Mesendoderm (in vitro differentiated cells): Measurements from ENCODE around the gene IQCB1.

Experiments used
- DNase-seq: peaks from one replicate; pipeline ENCODE4 v3.0.0; 2013
- H2AK5ac ChIP-seq: 2 replicates; pipeline ENCODE4 v1.6.1; 2013; ENCODE audit warnings: low read length, inconsistent platforms
- H2BK120ac ChIP-seq: 2 replicates; pipeline ENCODE4 v1.6.1; 2013; ENCODE audit warnings: low read depth, mild to moderate bottlenecking, low read length, moderate library complexity, mixed read lengths
- H2BK15ac ChIP-seq: replicated peaks from 2 replicates; pipeline ENCODE4 v1.6.1; 2013; ENCODE audit warnings: low read depth, mild to moderate bottlenecking, moderate library complexity
- H2BK5ac ChIP-seq: 2 replicates; pipeline ENCODE4 v1.6.1; 2013; ENCODE audit warnings: low read length, inconsistent platforms
- H3K18ac ChIP-seq: 2 replicates; pipeline ENCODE4 v1.6.1; 2013; ENCODE audit warnings: mild to moderate bottlenecking, low read length, mixed read lengths
- H3K23ac ChIP-seq: one replicate; pipeline ENCODE4 v1.6.1; 2013; ENCODE audit warnings: low read length
- H3K27ac ChIP-seq: 2 replicates; pipeline ENCODE4 v1.5.1; 2013; ENCODE audit warnings: low read depth, mild to moderate bottlenecking, inconsistent platforms, low read length, moderate library complexity
- H3K27me3 ChIP-seq: 2 replicates; pipeline ENCODE4 v1.6.1; 2013; ENCODE audit warnings: low read length, control low read depth, mild to moderate bottlenecking, inconsistent platforms; ENCODE audit not compliant: insufficient read depth, poor library complexity
- H3K36me3 ChIP-seq: 2 replicates; pipeline ENCODE4 v1.6.1; 2013; ENCODE audit warnings: low read length, inconsistent platforms; ENCODE audit not compliant: control insufficient read depth, insufficient read depth
- H3K4ac ChIP-seq: one replicate; pipeline ENCODE4 v1.6.1; 2013; ENCODE audit warnings: low read depth, mild to moderate bottlenecking, low read length, moderate library complexity
- H3K4me1 ChIP-seq: 2 replicates; pipeline ENCODE4 v1.6.1; 2013; ENCODE audit warnings: low read depth, low read length, inconsistent platforms; ENCODE audit not compliant: control insufficient read depth
- H3K4me2 ChIP-seq: 2 replicates; pipeline ENCODE4 v1.6.1; 2013; ENCODE audit warnings: low read length
- H3K4me3 ChIP-seq: 2 replicates; pipeline ENCODE4 v1.5.1; 2013; ENCODE audit warnings: mild to moderate bottlenecking, low read length
- H3K56ac ChIP-seq: one replicate; pipeline ENCODE4 v1.6.1; 2013; ENCODE audit warnings: low read length
- H3K79me1 ChIP-seq: 2 replicates; pipeline ENCODE4 v1.6.1; 2013; ENCODE audit warnings: low read length, inconsistent platforms
- H3K79me2 ChIP-seq: 2 replicates; pipeline ENCODE4 v1.6.1; 2013; ENCODE audit warnings: mild to moderate bottlenecking, low read length; ENCODE audit not compliant: control insufficient read depth, insufficient read depth
- H3K9ac ChIP-seq: 2 replicates; pipeline ENCODE4 v1.6.1; 2013; ENCODE audit warnings: low read length, inconsistent platforms
- H4K5ac ChIP-seq: one replicate; pipeline ENCODE4 v1.6.1; 2013; ENCODE audit warnings: low read length
- H4K8ac ChIP-seq: one replicate; pipeline ENCODE4 v1.6.1; 2013; ENCODE audit warnings: low read depth, mild to moderate bottlenecking, control low read depth, low read length, moderate library complexity
- whole genome bisulfite sequencing: extraction: QIAGEN DNeasy Blood & Tissue Kit; methylation state at CpG from one replicate; pipeline ENCODE4 v1.1.7; 2013; ENCODE audit warnings: low lambda C conversion rate, missing lambda C conversion rate; ENCODE audit not compliant: insufficient coverage; ENCODE audit errors: extremely low coverage; 5-methylcytosine and 5-hydroxymethylcytosine counted together

IQCB1 gene

GRCh38 chr3:121740896-121741295 is 94.0 kb downstream of the IQCB1 start:
- no peaks in the 10 kb centered on the region for H3K27me3 ChIP-seq
- no peak overlapping the region for H3K9ac ChIP-seq
- DNase-seq = no peak
- no peak overlapping the region for H3K18ac ChIP-seq
- H4K5ac ChIP-seq = no peak overlapping the region
- H3K4me2 ChIP-seq = no peak overlapping the region
- H3K4ac ChIP-seq = no peak overlapping the region
- H3K23ac ChIP-seq = no peak overlapping the region
- H2BK15ac ChIP-seq = no peak overlapping the region
- H3K4me1 ChIP-seq = no peaks in the 10 kb centered on the region
- no peak overlapping the region for H2AK5ac ChIP-seq
- H4K8ac ChIP-seq = no peak overlapping the region
- no peak overlapping the region for H3K27ac ChIP-seq
- H3K56ac ChIP-seq = no peak overlapping the region
- no peak overlapping the region for H3K4me3 ChIP-seq
- no peak overlapping the region for H2BK5ac ChIP-seq
- no CpG with 5 or more reads among the region's 2 CpGs for WGBS
- H3K79me2 ChIP-seq = peaks cover 3% of the 10 kb centered on the region
- peaks cover 7% of the 10 kb centered on the region for H3K79me1 ChIP-seq
- no peak overlapping the region for H2BK120ac ChIP-seq
- H3K36me3 ChIP-seq = no peaks in the 10 kb centered on the region

- no peak overlapping the region for H3K23ac ChIP-seq
- H2BK120ac ChIP-seq = no peak overlapping the region
- H3K9ac ChIP-seq = no peak overlapping the region
- no peak for DNase-seq
- H2BK5ac ChIP-seq = no peak overlapping the region
- H3K4me2 ChIP-seq = no peak overlapping the region
- no peak overlapping the region for H4K5ac ChIP-seq
- no peak overlapping the region for H2AK5ac ChIP-seq
- no peak overlapping the region for H3K56ac ChIP-seq
- H3K27ac ChIP-seq = no peak overlapping the region
- H3K4me1 ChIP-seq = no peaks in the 10 kb centered on the region
- no peak overlapping the region for H3K4me3 ChIP-seq
- no peaks in the 10 kb centered on the region for H3K27me3 ChIP-seq
- peaks cover 6% of the 10 kb centered on the region for H3K79me1 ChIP-seq
- no peak overlapping the region for H3K4ac ChIP-seq
- H3K79me2 ChIP-seq = peaks cover 3% of the 10 kb centered on the region
- H3K18ac ChIP-seq = no peak overlapping the region
- no peak overlapping the region for H4K8ac ChIP-seq
- no peak overlapping the region for H2BK15ac ChIP-seq
- H3K36me3 ChIP-seq = no peaks in the 10 kb centered on the region
These were observed 95.0 kb downstream of the IQCB1 start for GRCh38 chr3:121739902-121740301.

- no CpG with 5 or more reads among the region's 4 CpGs for WGBS
- H3K56ac ChIP-seq = no peak overlapping the region
These were observed 97.2 kb downstream of the IQCB1 start for GRCh38 chr3:121737644-121738043.

GRCh38 chr3:121736112-121736511 is 98.7 kb downstream of the IQCB1 start:
- Histone ChIP-seq H3K4me2 (no peak overlapping the region), H3K79me1 (peaks cover 3% of the 10 kb centered on the region), H3K18ac (no peak overlapping the region), H4K5ac (no peak overlapping the region), H2BK15ac (no peak overlapping the region), H2AK5ac (no peak overlapping the region), H3K23ac (no peak overlapping the region), H3K56ac (no peak overlapping the region), H2BK5ac (no peak overlapping the region), H3K79me2 (peaks cover 3% of the 10 kb centered on the region), H3K4me3 (no peak overlapping the region), H2BK120ac (no peak overlapping the region), H3K27ac (no peak overlapping the region), H3K36me3 (no peaks in the 10 kb centered on the region), H3K9ac (no peak overlapping the region), H3K27me3 (no peaks in the 10 kb centered on the region), H3K4ac (no peak overlapping the region), H4K8ac (no peak overlapping the region), H3K4me1 (no peaks in the 10 kb centered on the region)
- no CpG with 5 or more reads among the region's 3 CpGs for WGBS
- DNase-seq = no peak

More at GRCh38 chr3:121737644-121738043, 97.2 kb downstream of the IQCB1 start:
- Histone ChIP-seq H2AK5ac (no peak overlapping the region), H3K9ac (no peak overlapping the region), H3K4me2 (no peak overlapping the region), H3K18ac (no peak overlapping the region), H3K27ac (no peak overlapping the region), H3K36me3 (no peaks in the 10 kb centered on the region), H3K79me2 (peaks cover 3% of the 10 kb centered on the region), H2BK15ac (no peak overlapping the region), H2BK120ac (no peak overlapping the region), H2BK5ac (no peak overlapping the region), H3K23ac (no peak overlapping the region), H3K4me3 (no peak overlapping the region), H3K4me1 (no peaks in the 10 kb centered on the region), H3K79me1 (peaks cover 3% of the 10 kb centered on the region), H4K8ac (no peak overlapping the region), H3K27me3 (no peaks in the 10 kb centered on the region), H4K5ac (no peak overlapping the region), H3K4ac (no peak overlapping the region)
- DNase-seq = no peak

- H4K8ac ChIP-seq = no peak overlapping the region
- peaks cover 3% of the 10 kb centered on the region for H3K79me1 ChIP-seq
- no peak overlapping the region for H3K4me2 ChIP-seq
- no peak overlapping the region for H4K5ac ChIP-seq
- no peak overlapping the region for H3K18ac ChIP-seq
- no peak overlapping the region for H2BK5ac ChIP-seq
- H3K4ac ChIP-seq = no peak overlapping the region
- no peak overlapping the region for H3K9ac ChIP-seq
- H2AK5ac ChIP-seq = no peak overlapping the region
- H3K27me3 ChIP-seq = no peaks in the 10 kb centered on the region
- peaks cover 3% of the 10 kb centered on the region for H3K79me2 ChIP-seq
- DNase-seq = no peak
- no peak overlapping the region for H3K27ac ChIP-seq
- H2BK15ac ChIP-seq = no peak overlapping the region
- H2BK120ac ChIP-seq = no peak overlapping the region
- no peak overlapping the region for H3K23ac ChIP-seq
- no peak overlapping the region for H3K56ac ChIP-seq
- H3K36me3 ChIP-seq = no peaks in the 10 kb centered on the region
- no peak overlapping the region for H3K4me3 ChIP-seq
- no peaks in the 10 kb centered on the region for H3K4me1 ChIP-seq
These were observed 99.7 kb downstream of the IQCB1 start for GRCh38 chr3:121735047-121735696.

GRCh38 chr3:121730940-121731687 is 103.7 kb downstream of the IQCB1 start:
- Histone ChIP-seq H2BK15ac (no peak overlapping the region), H2BK120ac (no peak overlapping the region), H3K79me2 (no peaks in the 10 kb centered on the region), H3K27ac (no peak overlapping the region), H3K27me3 (no peaks in the 10 kb centered on the region), H4K8ac (no peak overlapping the region), H4K5ac (no peak overlapping the region), H3K23ac (no peak overlapping the region), H3K79me1 (no peaks in the 10 kb centered on the region), H3K56ac (no peak overlapping the region), H2BK5ac (no peak overlapping the region), H2AK5ac (no peak overlapping the region), H3K4me2 (no peak overlapping the region), H3K18ac (no peak overlapping the region), H3K4me3 (no peak overlapping the region), H3K4me1 (no peaks in the 10 kb centered on the region), H3K4ac (no peak overlapping the region), H3K36me3 (no peaks in the 10 kb centered on the region), H3K9ac (no peak overlapping the region)
- 100% methylated on average over 1 of the region's 8 CpGs for WGBS
- no peak for DNase-seq
